A549 treated with CORT108297 at 1 μM for 4 hours (cell line): ENCODE measurements around the gene SEC22B. TPM values are rescaled to one million over a fixed set of nuclear protein-coding genes. Genes with fewer than 3 reads are reported as not detected.

Source experiments
- total RNA-seq: library from RNA; stranded (reverse); fragments of 200-300 nt; extraction: Qiagen RNA extraction; gene quantifications from 5 replicates; pipeline ENCODE4 v1.2.3, GENCODE V29; 2022

Gene SEC22B
- 7.4 to 9.2 TPM (median 8.1 TPM) in 5 replicates for total RNA-seq

GRCh38 chr1:120176092-120176855, at the start of gene SEC22B:
TSS of gene SEC22B (minus strand) at chr1:120176520. CDS start at chr1:120176381, 139 bp downstream.

Other genes starting within 250 kb of the SEC22B start
- 18.6 to 31.1 TPM (median 25.7 TPM) in 5 replicates for gene NOTCH2, start 106.9 kb downstream of the SEC22B start, total RNA-seq
- gene NBPF8, start 238.5 kb upstream of the SEC22B start, total RNA-seq: 4.0 to 4.8 TPM (median 4.5 TPM) in 5 replicates